Lower leg skin (tissue), 3 donors: ENCODE results near the gene SNX33.
"Not testable (repeated sequence)": the region's sequence is repeated elsewhere in the genome, so short reads cannot be mapped to it uniquely, and the experiment has no call there.

Experiments used
- POLR2A ChIP-seq, 2 donors: fragments of 450-650 bp; IDR thresholded peaks; one replicate each; pipeline ENCODE4 v1.6.1; 2016 to 2017; ENCODE audit warnings: antibody characterized with exemption in 2 of 2, mild to moderate bottlenecking in 1 of 2, moderate library complexity in 1 of 2
- TF ChIP-seq, protein P1 (sequence below), 3 donors: fragments of 450-650 bp; IDR thresholded peaks; one replicate each; pipeline ENCODE4 v1.5.1; 2016; ENCODE audit warnings: antibody characterized with exemption in 3 of 3, mild to moderate bottlenecking in 3 of 3, moderate library complexity in 2 of 3

- TF ChIP-seq, protein P1, sequence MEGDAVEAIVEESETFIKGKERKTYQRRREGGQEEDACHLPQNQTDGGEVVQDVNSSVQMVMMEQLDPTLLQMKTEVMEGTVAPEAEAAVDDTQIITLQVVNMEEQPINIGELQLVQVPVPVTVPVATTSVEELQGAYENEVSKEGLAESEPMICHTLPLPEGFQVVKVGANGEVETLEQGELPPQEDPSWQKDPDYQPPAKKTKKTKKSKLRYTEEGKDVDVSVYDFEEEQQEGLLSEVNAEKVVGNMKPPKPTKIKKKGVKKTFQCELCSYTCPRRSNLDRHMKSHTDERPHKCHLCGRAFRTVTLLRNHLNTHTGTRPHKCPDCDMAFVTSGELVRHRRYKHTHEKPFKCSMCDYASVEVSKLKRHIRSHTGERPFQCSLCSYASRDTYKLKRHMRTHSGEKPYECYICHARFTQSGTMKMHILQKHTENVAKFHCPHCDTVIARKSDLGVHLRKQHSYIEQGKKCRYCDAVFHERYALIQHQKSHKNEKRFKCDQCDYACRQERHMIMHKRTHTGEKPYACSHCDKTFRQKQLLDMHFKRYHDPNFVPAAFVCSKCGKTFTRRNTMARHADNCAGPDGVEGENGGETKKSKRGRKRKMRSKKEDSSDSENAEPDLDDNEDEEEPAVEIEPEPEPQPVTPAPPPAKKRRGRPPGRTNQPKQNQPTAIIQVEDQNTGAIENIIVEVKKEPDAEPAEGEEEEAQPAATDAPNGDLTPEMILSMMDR (IDR thresholded peaks at IDR 0.05): not testable (repeated sequence)
- not testable (repeated sequence) for TF ChIP-seq POLR2A (IDR thresholded peaks at IDR 0.05)
Observed at GRCh38 chr15:75699961-75700874, 52.5 kb downstream of the SNX33 start.
